IPS DF 4.7 (cell line): ENCODE results near the gene RBM42.
"Not testable (repeated sequence)": the region's sequence is repeated elsewhere in the genome, so short reads cannot be mapped to it uniquely, and the experiment has no call there.

Experiments
- DNase-seq: peaks from one replicate; pipeline ENCODE4 v3.0.0-alpha.2; 2013; ENCODE audit warnings: low spot score; ENCODE audit errors: extremely low read depth

RBM42 gene

DNA sequence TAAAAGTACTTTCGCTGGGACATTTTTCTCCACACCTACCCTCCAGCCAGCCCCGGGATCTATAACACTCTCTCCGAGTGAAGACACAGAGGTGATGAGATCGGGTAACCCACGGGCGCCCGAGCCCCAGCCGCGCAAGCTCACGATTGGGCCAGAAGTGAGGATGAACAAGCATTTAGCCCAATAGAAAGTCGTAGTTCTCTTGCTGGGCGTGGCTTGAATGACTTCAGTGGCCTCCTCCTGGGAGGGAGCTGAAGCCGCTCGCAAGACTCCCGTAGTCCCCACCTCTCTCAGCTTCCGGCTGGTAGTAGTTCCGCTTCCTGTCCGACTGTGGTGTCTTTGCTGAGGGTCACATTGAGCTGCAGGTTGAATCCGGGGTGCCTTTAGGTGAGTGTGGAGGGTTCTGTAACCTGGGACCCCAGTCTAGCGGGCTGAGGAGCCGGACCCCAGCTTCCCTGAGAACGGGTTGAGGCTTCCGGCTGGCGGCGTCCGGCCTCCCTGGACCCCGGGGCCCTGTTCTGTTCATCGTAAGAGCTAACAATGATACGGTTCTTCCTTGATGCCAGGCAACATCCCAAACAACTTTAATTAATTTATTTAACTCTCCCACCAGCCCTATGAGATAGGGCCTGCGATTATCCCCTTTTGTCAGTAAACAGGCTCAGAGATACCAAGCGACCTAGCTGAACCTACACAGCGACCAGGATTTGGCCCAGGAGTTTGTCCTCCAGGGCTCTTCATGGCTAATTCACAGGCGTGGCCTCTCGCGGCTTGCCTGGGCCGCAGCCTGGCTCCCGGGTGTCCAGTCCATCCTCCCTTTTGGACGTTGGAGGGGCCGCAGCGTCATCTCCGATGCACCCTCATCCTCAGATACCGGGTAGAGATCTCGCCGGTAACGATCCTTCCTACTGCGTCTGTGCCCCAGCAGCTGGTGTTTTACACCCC is 19.5 kb downstream of the RBM42 start, which contains the start of gene COX6B1:
Gene COX6B1 (plus strand): TSS at position 307 of the 945 bp plus-strand sequence. CDS start 2,921 bp downstream, outside the sequence.
- no peak for DNase-seq

DNA sequence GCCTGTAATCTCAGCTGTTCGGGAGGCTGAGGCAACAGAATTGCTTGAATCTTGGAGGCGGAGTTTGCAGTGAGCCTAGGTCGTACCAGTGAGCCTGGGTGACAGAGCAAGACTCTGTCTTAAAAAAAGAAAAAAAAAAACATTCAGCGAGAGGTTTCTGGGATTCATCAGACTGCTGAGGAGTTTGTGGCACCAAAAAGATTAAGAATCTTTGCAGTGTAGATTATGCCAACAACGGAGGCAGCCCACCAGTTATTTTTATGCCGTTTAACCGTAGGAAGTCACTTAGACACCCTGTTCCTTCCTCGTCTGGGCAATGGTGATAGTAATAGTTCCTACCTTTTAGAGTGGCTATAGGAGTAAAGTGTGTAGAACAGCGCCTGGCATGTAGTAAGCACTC is 21.7 kb downstream of the RBM42 start:
- DNase-seq, result no peak

DNA sequence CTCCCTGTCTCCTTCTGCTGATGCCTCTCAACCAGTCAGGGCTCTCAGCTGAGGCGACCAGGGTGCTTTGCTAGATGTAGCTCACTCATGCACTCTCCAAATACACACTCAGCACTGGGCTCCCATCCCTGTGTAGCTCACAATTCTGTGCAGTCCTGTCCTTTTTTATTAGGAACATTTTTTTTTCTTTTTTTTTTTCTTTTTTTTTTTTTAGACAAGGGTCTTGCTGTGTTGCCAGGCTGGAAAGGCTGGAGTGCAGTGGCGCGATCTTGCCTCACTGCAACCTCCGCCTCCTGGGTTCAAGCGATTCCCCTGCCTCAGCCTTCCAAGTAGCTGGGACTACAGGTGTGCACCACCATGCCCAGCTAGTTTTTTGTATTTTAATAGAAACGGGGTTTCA is 26.0 kb downstream of the RBM42 start:
- DNase-seq, result not testable (repeated sequence)

DNA sequence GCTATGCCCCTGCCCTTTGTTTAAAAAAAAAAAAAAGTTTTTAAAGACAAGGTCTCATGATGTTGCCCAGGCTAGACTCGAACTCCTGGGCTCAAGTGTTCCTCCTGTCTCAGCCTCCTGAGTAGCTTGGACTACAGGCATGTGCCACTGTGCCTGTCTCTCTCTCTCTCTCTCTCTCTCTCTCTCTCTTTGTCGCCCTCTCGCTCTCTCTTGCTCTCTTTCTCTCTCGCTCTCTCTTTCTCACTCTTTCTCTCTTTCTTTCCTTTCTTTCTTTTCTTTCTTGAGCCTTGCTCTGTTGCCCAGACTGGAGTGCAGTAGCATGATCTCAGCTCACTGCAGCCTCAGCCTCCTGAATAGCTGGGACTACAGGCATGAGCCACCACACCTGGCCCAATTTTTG is 26.8 kb downstream of the RBM42 start:
- no peak for DNase-seq

DNA sequence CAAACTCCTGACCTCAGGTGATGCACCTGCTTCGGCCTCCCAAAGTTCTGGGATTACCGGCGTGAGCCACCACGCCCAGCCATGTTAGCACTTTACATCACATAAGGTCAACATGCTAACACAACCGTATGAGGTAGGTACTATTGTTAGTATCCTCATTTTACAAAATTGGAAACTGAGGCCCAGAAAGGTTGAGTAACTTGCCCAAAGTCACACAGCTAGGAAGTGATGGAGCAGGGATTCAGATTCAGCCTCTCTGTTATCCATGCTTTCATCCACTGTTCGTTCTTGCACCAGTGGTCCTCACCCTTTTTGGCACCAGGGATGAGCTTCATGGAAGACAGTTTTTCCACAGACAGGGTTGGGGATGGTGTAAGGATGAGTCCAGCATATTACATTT is 27.9 kb downstream of the RBM42 start:
- no peak for DNase-seq

DNA sequence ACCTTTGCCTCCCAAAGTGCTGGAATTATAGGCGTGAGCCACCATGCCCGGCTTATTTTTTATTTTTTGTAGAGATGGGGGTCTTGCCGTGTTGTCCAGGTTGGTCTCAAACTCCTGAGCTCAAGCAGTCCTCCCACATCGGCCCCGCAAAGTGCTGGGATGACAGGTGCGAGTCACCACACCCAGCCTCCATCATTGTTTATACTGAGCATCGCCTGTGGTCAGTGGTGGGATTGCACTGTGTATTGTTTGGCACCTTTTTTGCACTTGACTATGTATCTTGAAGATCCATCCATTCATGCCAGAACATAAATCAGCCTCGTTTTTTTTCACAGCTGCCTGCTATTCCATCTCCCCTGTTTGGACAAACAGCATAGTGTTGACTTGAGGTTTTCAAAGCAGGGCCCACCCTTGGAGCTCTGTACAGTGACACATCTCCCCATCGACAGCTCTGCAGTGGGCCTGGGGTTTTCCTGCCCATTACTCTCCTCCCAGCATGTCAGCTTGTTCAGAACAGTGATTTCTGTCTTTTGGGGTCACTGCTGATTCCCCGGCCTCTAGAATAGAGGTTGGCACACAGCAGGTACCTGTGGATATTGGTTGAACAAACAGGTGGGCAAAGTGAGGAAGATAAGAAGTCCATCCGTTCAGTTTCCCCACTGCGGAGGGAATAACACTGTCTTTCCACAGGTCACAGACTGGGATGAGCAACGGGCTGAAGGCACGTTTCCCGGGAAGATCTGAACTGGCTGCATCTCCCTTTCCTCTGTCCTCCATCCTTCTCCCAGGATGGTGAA is 29.3 kb downstream of the RBM42 start:
- no peak for DNase-seq

DNA sequence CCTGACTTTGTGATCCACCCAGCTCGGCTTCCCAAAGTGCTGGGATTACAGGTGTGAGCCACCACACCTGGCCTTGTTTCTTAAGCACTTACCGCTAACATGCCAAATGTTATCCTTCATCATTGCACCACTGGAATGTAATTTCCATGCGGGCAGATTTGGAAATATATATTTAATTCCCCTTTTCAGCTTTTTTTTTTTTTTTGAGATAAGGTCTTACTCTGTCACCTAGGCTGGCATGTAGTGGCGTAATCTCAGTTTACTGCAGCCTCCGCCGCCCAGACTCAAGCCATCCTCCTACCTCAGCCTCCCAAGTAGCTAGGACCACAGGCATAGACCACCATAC is 33.1 kb downstream of the RBM42 start:
- no peak for DNase-seq

DNA sequence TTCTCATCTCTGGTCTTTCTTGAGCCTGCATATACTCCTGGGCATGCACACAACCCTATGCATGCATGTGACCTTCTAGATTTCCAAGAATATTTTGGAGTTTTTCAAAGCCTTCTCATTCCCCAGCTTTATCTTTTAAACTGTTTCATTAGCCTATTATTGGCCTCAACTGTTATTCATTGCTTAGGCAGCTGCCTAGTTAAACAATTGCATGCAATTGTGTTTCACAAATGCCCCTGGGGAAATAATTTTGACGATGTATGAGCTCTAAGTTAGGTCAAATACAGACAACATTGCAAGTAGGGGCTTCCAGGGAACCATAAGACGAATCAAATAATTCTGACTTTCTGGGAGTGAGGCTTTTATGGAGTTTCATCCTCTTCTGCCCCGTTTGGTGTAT is 35.1 kb downstream of the RBM42 start:
- no peak for DNase-seq

DNA sequence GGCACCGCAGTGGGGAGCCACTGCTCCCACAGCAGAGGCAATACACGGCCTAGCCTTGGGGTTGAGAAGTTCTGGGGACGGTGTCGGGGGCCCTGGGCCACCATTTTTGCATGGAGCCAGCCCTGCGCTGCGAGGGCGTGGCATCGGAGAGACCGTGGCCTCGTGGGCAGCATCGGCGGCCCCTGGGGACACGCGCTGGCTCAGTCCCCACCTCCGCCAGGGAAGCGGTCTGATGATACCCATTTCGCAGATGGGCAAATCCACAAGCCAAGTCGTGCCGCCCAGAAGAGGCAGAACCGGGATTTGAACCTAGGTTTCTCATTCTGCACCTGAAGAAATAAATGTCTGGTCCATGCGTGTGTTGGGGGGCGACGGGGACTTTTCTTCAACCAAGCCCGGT is 36.3 kb downstream of the RBM42 start:
- no peak for DNase-seq

DNA sequence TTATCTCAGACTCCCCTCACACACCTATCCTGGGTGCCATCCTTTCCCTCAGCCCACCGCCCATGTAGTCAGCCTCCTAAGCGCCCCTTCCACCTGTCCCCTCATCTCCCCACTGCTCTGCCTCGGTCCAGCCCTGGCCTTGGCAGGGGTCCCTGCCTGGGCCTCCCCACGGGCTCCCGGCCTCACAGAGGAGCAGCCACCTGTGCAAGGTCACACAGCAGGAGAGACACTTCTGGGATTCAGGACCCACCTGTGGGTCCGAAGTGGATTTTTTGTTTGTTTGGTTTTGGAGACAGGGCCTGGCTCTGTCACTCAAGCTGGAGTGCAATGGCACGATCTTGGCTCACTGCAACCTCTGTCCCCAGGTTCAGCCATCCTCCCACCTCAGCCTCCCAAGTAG is 36.8 kb downstream of the RBM42 start:
- DNase-seq, result no peak

DNA sequence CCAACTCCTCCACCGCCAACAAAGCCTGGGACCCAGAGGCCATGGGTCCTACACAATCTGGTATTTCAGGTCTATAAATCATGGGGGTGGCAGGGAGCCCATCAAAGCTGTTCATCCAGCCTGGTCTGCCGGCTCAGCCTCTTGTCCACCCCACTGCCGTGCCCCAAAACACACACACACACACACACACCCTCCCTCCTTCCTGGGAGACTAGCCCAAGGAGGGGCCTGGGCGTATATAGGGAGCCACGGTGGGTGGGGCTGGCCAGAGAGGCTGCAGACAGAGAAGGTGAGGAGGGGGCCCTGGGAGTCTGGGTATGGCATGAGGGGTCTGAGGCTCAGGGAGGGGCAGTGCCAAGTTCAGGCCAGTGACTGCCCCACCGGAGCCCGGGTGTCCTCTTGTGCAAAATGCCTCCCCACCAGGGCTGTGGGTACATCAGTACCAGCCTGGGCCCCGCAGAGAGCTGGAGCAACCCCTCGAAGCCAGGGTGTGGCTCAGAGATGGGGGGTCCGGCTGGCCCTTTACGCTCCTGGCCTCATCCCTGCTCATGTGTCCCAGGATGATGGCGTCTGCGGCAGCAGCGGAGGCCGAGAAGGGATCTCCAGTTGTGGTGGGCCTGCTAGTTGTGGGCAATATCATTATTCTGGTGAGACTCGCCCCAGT is 37.5 kb downstream of the RBM42 start, which contains the start of gene UPK1A:
Gene UPK1A (plus strand): TSS at position 267 of the 663 bp plus-strand sequence. CDS start 296 bp downstream, at position 563.
- DNase-seq, result no peak

DNA sequence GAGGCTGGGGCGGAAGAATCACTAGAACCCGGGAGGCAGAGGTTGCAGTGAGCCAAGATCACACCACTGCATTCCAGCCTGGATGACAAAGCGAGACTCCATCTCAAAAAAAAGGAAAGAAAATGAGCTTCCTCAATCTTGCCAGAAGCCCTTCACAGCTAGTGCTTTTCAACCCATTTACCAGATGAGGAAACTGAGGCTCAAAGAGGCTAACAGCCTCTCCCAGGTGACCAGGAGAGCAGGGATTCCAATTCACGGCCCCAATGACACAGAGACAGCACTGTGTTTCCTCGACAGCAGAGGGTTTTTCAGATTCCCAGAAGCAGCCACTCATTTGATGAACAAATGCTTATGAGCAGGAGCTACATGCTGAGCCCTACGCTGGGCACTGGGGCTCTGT is 40.7 kb downstream of the RBM42 start:
- DNase-seq, result no peak

DNA sequence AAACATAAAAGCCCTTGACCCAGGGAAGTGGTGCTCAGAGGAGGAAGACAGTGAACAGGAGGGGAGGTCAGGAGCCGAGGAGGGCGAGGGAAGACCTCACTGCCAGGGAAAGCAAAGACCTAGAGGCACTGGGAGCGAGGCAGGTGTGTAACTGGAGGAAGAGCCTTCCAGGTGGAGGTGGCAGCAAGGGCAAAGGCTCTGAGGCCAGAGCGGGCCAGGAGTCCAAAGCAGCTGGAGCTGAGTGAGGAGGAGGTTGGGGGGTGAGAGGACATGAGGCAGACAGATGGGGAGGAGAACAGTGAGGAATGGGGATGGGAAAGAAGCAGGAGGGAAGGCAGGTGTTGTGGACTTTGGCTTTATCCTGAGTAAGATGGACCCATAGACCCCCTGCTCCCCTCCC is 41.1 kb downstream of the RBM42 start:
- DNase-seq, result no peak

DNA sequence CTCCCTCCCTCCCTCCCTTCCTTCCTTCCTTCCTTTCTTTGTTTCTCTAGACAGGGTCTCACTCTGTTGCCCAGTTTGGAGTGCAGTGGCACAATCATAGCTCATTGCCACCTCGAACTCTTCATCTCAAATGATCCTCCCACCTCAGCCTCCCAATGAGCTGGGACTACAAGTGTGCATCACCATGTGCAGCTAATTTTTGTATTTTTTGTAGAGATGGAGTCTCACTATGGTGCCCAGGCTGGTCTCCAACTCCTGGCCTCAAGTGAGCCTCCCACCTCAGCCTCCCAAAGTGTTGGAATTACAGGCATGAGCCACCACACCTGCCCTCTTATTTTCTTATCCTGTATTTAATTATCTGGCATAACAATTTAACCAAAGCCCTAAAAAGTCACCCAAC is 41.9 kb downstream of the RBM42 start:
- DNase-seq, result no peak

DNA sequence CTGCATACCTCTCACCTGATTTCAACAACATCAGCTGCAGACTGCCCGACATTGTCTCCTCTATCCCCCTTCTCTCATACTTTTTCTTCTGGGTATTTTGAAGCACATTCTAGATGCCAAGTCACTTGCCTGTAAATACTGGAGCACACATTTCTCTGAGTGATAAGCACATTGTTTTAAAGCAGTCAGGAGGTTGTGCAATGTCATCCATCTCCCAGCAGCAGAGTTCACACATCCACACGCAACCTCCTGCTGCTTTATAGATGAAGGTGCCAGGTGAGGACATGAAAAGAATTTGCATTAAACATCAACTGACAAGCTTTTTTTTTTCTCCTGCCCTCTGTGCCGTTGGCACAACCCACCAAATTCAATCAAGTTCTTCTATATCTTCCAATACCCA is 43.0 kb downstream of the RBM42 start:
- DNase-seq, result no peak

DNA sequence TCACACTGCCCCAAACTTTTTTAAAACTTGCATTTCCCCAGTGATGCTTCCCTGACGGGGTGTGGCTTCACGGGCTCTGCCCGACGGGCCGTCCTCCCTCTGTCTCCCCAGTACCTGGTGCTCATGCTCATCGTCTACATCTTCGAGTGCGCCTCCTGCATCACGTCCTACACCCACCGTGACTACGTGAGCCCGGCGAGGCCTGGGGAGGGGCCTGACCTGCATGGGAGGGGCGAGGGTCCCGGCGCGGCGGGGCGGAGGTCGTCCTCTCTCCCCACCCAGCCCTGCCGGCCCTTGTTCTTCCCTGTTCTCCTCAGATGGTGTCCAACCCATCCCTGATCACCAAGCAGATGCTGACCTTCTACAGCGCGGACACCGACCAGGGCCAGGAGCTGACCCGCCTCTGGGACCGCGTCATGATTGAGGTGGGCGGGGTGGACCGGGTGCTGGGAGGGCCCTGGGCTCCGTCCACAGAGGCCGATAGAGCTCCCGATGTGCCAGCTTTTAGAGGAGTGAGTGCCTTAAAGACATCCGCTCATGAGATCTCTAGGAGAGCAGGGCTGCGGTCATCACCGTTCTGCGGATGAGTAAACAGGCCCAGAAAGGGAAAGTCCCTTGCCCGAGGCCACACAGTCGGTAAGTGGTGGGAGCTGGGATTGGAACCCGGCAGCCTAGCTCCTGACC is 44.4 kb downstream of the RBM42 start:
- DNase-seq, result peak; percentile 7

DNA sequence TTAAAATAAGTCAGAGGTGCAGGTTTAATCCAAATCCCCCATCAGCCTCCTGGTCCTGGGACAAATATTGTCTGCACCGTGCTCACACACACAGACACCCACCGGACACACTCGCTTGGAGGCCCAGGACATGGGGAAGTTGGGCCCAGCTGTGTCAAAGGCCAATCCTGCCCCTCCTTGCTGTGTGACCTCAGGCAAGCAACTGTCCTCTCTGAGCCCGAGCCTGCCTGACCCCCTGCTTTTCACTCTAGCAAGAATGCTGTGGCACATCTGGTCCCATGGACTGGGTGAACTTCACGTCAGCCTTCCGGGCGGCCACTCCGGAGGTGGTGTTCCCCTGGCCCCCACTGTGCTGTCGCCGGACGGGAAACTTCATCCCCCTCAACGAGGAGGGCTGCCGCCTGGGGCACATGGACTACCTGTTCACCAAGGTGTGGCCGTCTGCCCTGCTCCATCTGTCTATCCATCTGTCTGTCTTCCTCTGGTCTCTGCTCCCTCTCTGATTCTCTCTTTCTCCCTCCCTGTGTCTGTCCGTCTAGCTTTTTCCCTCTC is 46.8 kb downstream of the RBM42 start:
- no peak for DNase-seq
